Fibroblast of lung (primary cell): Measurements from ENCODE around the gene BCL2L14. TPM values are rescaled to one million over a fixed set of nuclear protein-coding genes. Genes with fewer than 3 reads are reported as not detected.

Experiments
- DNase-seq, 2 donors: peaks; one replicate each; pipeline versions ENCODE4 v3.0.0 to v3.0.0-alpha.2; 2010; ENCODE audit warnings: low read depth in 2 of 2
- H2AFZ ChIP-seq: 2 replicates; pipeline ENCODE4 v1.5.1; 2012; ENCODE audit warnings: low read length, control low read depth, inconsistent platforms
- H3K27ac ChIP-seq: 2 replicates; pipeline ENCODE4 v1.5.1; 2011; ENCODE audit warnings: low read length, control low read depth; ENCODE audit not compliant: insufficient read depth
- H3K27me3 ChIP-seq: 2 replicates; pipeline ENCODE4 v1.5.1; 2011; ENCODE audit warnings: mild to moderate bottlenecking, low read length; ENCODE audit not compliant: control insufficient read depth, insufficient read depth
- H3K36me3 ChIP-seq: 2 replicates; pipeline ENCODE4 v1.5.1; 2011; ENCODE audit warnings: low read length; ENCODE audit not compliant: control insufficient read depth, insufficient read depth
- H3K4me1 ChIP-seq: 2 replicates; pipeline ENCODE4 v1.5.1; 2011; ENCODE audit warnings: low read length; ENCODE audit not compliant: control insufficient read depth, insufficient read depth; ENCODE audit errors: extremely low read depth
- H3K4me2 ChIP-seq: 2 replicates; pipeline ENCODE4 v1.5.1; 2011; ENCODE audit warnings: low read length, control low read depth; ENCODE audit not compliant: insufficient read depth; ENCODE audit errors: extremely low read depth
- H3K4me3 ChIP-seq, 4 experiments: fragments of 200-600 bp in 1 of 4; sonication (generic) in 1 of 4; replicated peaks in 1 of 4; 2 replicates each; pipeline ENCODE4 v1.5.1; 2011 to 2016; ENCODE audit warnings: low read length in 4 of 4, low read depth in 3 of 4, mild to moderate bottlenecking in 3 of 4, control low read depth in 2 of 4, inconsistent platforms in 1 of 4, mixed read lengths in 1 of 4; ENCODE audit not compliant: insufficient read depth in 1 of 4; ENCODE audit errors: control extremely low read depth in 1 of 4
- H3K79me2 ChIP-seq: 2 replicates; pipeline ENCODE4 v1.5.1; 2012; ENCODE audit warnings: mild to moderate bottlenecking, low read length, inconsistent platforms; ENCODE audit not compliant: control insufficient read depth, insufficient read depth
- H3K9ac ChIP-seq: 2 replicates; pipeline ENCODE4 v1.5.1; 2011; ENCODE audit warnings: mild to moderate bottlenecking, low read length, control low read depth; ENCODE audit not compliant: insufficient read depth
- H3K9me3 ChIP-seq: 2 replicates; pipeline ENCODE4 v1.5.1; 2012; ENCODE audit warnings: low read depth, low read length; ENCODE audit not compliant: control insufficient read depth, insufficient read depth
- H4K20me1 ChIP-seq: 2 replicates; pipeline ENCODE4 v1.5.1; 2011; ENCODE audit warnings: low read length; ENCODE audit not compliant: control insufficient read depth, insufficient read depth; ENCODE audit errors: extremely low read depth
- EZH2 ChIP-seq: IDR thresholded peaks from 2 replicates; pipeline ENCODE4 v1.5.1; 2012; ENCODE audit warnings: low read length, control low read depth, mild to moderate bottlenecking; ENCODE audit errors: missing control alignments
- polyA plus RNA-seq, 2 donors: library from polyadenylated mRNA; depleted of rRNA in 1 of 2; stranded (reverse) in 1 of 2; unstranded in 1 of 2; fragments of >200 nt; gene quantifications; 2 replicates each; pipeline ENCODE4 v1.2.1, GENCODE V29; 2011 to 2012; ENCODE audit warnings: missing spikeins in 1 of 2
- total RNA-seq: library from RNA; depleted of rRNA; stranded (reverse); fragments of >200 nt; gene quantifications from 2 replicates; pipeline ENCODE4 v1.2.1, GENCODE V29; 2014
- TF ChIP-seq, protein P1 (sequence below), 2 donors: IDR thresholded peaks in 1 of 2; conservative IDR thresholded peaks in 1 of 2; 1 replicate in 1 of 2; 2 replicates in 1 of 2; pipeline ENCODE4 v1.5.1; 2011 to 2012; ENCODE audit warnings: low read length in 2 of 2, control low read depth in 1 of 2, inconsistent platforms in 1 of 2, low read depth in 1 of 2, mild to moderate bottlenecking in 1 of 2

Gene BCL2L14
- total and polyA plus RNA-seq, 2 donors (not counting 1 experiment from before 2014, with no cell fraction given): not detected

DNA sequence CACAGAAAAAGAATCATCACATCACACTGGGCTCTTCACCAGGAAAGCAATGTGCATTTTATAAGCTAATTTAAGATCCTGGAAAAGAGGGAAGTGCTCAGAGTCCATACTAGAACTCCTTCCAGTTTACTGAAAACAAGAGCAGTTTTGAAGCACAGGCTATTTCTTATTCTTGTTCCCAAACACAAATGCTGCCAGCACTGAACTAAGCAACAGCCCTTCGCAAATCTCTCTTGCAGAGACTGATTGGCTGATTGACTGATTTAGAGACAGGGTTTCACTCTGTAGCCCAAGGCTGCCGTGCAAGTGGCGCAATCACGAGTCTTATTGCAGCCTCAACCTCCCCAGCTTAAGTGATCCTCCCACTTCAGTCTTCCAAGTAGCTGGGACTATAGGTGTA, 44.8 kb downstream of the BCL2L14 start:
- H3K27ac ChIP-seq: no peak overlapping the region
- no peak for DNase-seq
- no peaks in the 10 kb centered on the region for H3K36me3 ChIP-seq
- no peaks in the 10 kb centered on the region for H3K79me2 ChIP-seq
- H3K9me3 ChIP-seq: no peaks in the 10 kb centered on the region
- H3K27me3 ChIP-seq: no peaks in the 10 kb centered on the region
- no peak overlapping the region for H3K9ac ChIP-seq
- H4K20me1 ChIP-seq: no peaks in the 10 kb centered on the region
- H3K4me1 ChIP-seq: no peaks in the 10 kb centered on the region
- H3K4me2 ChIP-seq: no peak overlapping the region
- TF ChIP-seq, protein P1, sequence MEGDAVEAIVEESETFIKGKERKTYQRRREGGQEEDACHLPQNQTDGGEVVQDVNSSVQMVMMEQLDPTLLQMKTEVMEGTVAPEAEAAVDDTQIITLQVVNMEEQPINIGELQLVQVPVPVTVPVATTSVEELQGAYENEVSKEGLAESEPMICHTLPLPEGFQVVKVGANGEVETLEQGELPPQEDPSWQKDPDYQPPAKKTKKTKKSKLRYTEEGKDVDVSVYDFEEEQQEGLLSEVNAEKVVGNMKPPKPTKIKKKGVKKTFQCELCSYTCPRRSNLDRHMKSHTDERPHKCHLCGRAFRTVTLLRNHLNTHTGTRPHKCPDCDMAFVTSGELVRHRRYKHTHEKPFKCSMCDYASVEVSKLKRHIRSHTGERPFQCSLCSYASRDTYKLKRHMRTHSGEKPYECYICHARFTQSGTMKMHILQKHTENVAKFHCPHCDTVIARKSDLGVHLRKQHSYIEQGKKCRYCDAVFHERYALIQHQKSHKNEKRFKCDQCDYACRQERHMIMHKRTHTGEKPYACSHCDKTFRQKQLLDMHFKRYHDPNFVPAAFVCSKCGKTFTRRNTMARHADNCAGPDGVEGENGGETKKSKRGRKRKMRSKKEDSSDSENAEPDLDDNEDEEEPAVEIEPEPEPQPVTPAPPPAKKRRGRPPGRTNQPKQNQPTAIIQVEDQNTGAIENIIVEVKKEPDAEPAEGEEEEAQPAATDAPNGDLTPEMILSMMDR (conservative IDR thresholded peaks at IDR 0.05 in 1 of 2, IDR thresholded peaks at IDR 0.05 in 1 of 2; ENCODE audit: low read depth in 1 of 2, low read length in 2 of 2): no peak
- TF ChIP-seq EZH2: no peak
- H2AFZ ChIP-seq: no peak overlapping the region
- no peak overlapping the region for H3K4me3 ChIP-seq

DNA sequence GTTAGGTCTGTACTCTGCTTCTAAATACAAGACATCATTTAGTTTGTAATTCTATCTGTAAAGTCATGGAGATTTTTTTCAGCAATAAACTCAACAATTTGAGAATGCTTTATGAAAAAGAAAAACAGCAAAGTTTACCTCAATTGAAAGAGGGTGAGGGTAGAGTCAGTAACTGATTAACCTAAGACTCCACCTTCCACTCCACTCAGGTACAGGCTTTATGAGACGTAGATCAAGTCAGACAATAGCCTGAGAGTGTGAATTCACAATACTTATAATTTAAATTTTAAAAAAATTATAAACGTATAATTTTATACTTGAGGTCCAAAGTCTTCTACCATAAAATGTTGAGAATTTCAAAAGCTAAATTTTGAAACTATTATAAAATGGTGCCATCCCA, 45.9 kb downstream of the BCL2L14 start:
- Histone ChIP-seq H3K4me2 (no peak overlapping the region), H3K27ac (no peak overlapping the region), H3K9me3 (no peaks in the 10 kb centered on the region), H3K4me3 (no peak overlapping the region), H3K36me3 (no peaks in the 10 kb centered on the region), H2AFZ (no peak overlapping the region), H3K79me2 (no peaks in the 10 kb centered on the region), H3K9ac (no peak overlapping the region), H3K4me1 (no peaks in the 10 kb centered on the region), H4K20me1 (no peaks in the 10 kb centered on the region), H3K27me3 (no peaks in the 10 kb centered on the region)
- no peak for DNase-seq
- no peak for TF ChIP-seq EZH2
- TF ChIP-seq, protein P1 (conservative IDR thresholded peaks at IDR 0.05 in 1 of 2, IDR thresholded peaks at IDR 0.05 in 1 of 2; ENCODE audit: low read depth in 1 of 2, low read length in 2 of 2): no peak

DNA sequence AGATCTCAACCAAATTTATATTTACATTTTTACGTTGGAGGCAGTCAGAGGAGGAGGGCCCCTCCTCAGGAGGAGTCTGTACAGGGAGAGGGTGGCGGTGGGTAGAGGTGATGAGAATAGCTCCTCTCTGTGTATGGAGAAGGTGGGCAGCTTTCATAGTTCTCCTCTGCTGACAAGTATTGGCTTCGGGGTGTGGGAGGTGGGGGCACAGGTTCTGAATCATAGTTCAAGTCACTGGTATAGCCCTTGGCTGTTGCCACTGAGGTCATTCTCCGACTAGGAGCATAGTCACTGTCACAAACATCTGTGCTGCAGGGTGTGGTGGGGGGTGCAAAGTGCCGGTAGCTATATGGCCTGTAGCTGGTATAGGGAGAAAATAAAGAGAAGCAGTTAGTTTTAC, 50.3 kb downstream of the BCL2L14 start:
- Histone ChIP-seq H2AFZ (no peak overlapping the region), H3K4me3 (no peak overlapping the region), H3K79me2 (no peaks in the 10 kb centered on the region), H3K4me1 (no peaks in the 10 kb centered on the region), H3K9me3 (no peaks in the 10 kb centered on the region), H3K9ac (no peak overlapping the region), H4K20me1 (no peaks in the 10 kb centered on the region), H3K4me2 (no peak overlapping the region), H3K36me3 (no peaks in the 10 kb centered on the region), H3K27me3 (no peaks in the 10 kb centered on the region), H3K27ac (no peak overlapping the region)
- DNase-seq: no peak
- TF ChIP-seq, protein P1 (conservative IDR thresholded peaks at IDR 0.05 in 1 of 2, IDR thresholded peaks at IDR 0.05 in 1 of 2; ENCODE audit: low read depth in 1 of 2, low read length in 2 of 2): no peak
- TF ChIP-seq EZH2: no peak
